Activated T-helper 1 cell treated with anti-CD3 and anti-CD28 coated beads, Interleukin-12 subunit alpha, Interleukin-12 subunit beta, Interleukin-2, Interleukin-4 antibody, amounts not matched to agents 30 ng/mL and 10 ng/mL and 1 ng/mL, durations not matched to agents 14 hours and 24 hours and 36 hours (primary cell): ENCODE results near the gene C2orf15. TPM values are rescaled to one million over a fixed set of nuclear protein-coding genes. Genes with fewer than 3 reads are reported as not detected.
"Not testable (repeated sequence)": the region's sequence is repeated elsewhere in the genome, so short reads cannot be mapped to it uniquely, and the experiment has no call there.

Experiments used
- DNase-seq: peaks from one replicate; pipeline ENCODE4 v3.0.0; 2021; ENCODE audit warnings: low spot score
- H3K27ac Mint-ChIP-seq: one replicate; pipeline ENCODE4 v1.8.0; 2021; ENCODE audit warnings: mild to moderate bottlenecking, mixed read lengths
- H3K27me3 Mint-ChIP-seq: one replicate; pipeline ENCODE4 v1.8.0; 2022; ENCODE audit warnings: mild to moderate bottlenecking, moderate library complexity, mixed read lengths; ENCODE audit not compliant: insufficient read depth
- H3K36me3 Mint-ChIP-seq: one replicate; pipeline ENCODE4 v1.8.0; 2021; ENCODE audit warnings: low read depth, mixed read lengths
- H3K4me1 Mint-ChIP-seq: one replicate; pipeline ENCODE4 v1.8.0; 2021; ENCODE audit warnings: low read depth, mixed read lengths
- H3K4me3 Mint-ChIP-seq: one replicate; pipeline ENCODE4 v1.8.0; 2021; ENCODE audit warnings: mild to moderate bottlenecking, moderate library complexity, mixed read lengths
- H3K9me3 Mint-ChIP-seq: one replicate; pipeline ENCODE4 v1.8.0; 2021; ENCODE audit warnings: mixed read lengths
- intact Hi-C: fragments of 100-400 bp; cut with micrococcal nuclease; formaldehyde crosslinking; loops from one replicate; pipeline ENCODE4 v1.15.1; 2024
- total RNA-seq: library from RNA; stranded (reverse); gene quantifications from 2 replicates; pipeline ENCODE4 v1.2.3, GENCODE V29; 2022

C2orf15 gene
- total RNA-seq, 1 donor from 2014 or later = not detected

DNA sequence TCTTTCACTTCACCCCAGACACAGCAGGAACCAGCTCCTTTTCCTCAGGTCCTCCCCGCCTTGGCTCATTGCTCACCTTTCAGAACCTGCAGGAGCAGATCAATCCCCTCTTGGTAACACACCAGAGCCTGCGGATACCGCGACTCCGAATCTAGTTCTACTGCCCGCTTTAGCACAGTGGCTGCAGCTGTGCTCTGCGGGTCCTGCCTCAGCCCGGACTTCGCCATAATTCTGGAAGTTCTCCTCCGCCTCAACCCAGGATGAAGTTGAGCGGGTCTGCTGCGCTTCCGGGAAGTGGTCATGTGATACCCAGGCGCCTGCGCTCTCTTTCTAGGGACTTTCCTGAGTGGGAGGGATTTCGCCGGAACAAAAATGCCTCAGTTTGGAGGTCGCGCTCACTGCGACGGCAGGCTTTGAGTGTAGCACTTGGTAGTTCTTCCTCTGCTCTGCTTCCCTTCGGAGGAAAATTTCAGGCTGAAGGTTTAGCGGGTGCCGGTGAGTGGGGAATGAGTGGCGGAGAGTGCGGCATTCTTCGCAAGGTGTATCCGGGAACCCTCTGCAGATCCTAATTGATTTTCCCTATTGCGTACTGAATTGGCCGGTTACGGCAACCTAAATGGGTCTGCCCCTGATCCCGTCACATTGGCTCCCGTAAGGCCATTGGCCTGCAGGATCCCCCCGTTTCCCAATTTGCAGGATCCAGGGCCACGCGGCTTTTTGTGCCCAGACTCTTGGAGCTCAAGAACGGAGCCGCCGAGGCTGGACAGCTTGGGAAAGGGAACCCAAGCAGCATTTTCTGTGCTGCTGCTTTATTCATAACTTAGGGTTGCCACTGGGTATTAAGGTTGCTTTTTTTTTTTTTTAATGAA is 39.5 kb downstream of the C2orf15 start, which contains the start of the genes MITD1 and MRPL30:
TSS of gene MITD1 (minus strand) at position 304 of the 869 bp plus-strand sequence. CDS start at position 227, 77 bp downstream.
TSS of gene MRPL30 (plus strand) at position 430 of the 869 bp plus-strand sequence. CDS start 5,020 bp downstream, outside the sequence.
- H3K27me3 Mint-ChIP-seq = no peaks in the 10 kb centered on the region
- H3K27ac Mint-ChIP-seq = peak within 1 kb of the TSS; percentile 96
- no peaks in the 10 kb centered on the region for H3K9me3 Mint-ChIP-seq
- H3K4me1 Mint-ChIP-seq = peaks cover 36% of the 10 kb centered on the region
- intact Hi-C loops = loop anchor here (1.0 to 10.0 kb wide), 6 partner anchors 27 to 1824 kb away; partner anchors contain the start of genes C2orf15, COA5, LIPT1 and REV1
- peak; percentile 90 for DNase-seq
- H3K36me3 Mint-ChIP-seq = peaks cover 12% of the 10 kb centered on the region
- peak within 1 kb of the TSS; percentile 99 for H3K4me3 Mint-ChIP-seq

DNA sequence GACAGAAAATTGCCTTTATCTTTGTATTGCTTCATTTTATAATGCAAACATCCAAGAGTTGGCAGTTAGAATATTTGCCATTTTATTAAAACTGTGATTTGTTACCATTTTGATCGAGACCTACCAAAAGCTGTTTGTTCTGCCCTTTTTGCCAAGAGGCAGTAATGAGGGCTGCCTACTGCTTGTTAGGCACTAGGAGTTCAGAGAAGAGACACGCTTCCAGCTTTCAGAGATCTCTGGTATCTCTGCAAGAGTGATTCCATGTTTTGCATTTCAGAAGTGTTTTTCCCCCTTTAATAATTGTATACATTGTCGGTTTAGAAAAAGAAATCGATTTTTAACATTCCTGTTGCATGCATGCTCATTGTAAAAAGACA is 40.1 kb downstream of the C2orf15 start:
- H3K9me3 Mint-ChIP-seq = no peaks in the 10 kb centered on the region
- peak overlapping the region; percentile 96 for H3K27ac Mint-ChIP-seq
- peaks cover 12% of the 10 kb centered on the region for H3K36me3 Mint-ChIP-seq
- peak overlapping the region; percentile 99 for H3K4me3 Mint-ChIP-seq
- DNase-seq = no peak
- intact Hi-C loops = loop anchor here (1.0 to 10.0 kb wide), 6 partner anchors 27 to 1823 kb away; partner anchors contain the start of genes C2orf15, COA5, LIPT1 and REV1
- H3K4me1 Mint-ChIP-seq = peaks cover 36% of the 10 kb centered on the region
- no peaks in the 10 kb centered on the region for H3K27me3 Mint-ChIP-seq

DNA sequence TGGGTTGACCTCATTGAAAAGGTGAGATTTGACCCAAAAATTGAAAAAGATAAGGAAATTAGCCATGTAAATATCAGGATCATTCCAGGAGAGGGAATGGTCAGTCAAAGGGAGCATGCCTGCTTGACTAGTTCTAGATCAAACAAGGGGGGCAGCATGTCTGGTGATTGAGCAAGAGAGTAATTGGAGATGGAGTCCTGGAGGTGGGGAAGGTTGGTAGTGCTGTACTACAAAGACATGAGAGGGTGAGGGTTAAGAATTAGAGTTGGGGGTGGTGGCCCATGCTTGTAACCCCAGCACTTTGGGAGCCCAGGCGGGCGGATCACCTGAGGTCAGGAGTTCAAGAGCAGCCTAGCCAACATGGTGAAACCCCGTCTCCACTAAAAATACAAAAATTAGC is 41.5 kb downstream of the C2orf15 start:
- peaks cover 34% of the 10 kb centered on the region for H3K4me1 Mint-ChIP-seq
- H3K9me3 Mint-ChIP-seq = no peaks in the 10 kb centered on the region
- H3K36me3 Mint-ChIP-seq = peaks cover 13% of the 10 kb centered on the region
- peak overlapping the region; percentile 16 for H3K4me3 Mint-ChIP-seq
- no peaks in the 10 kb centered on the region for H3K27me3 Mint-ChIP-seq
- intact Hi-C loops = loop anchor here (10.0 kb wide), 1 partner anchor 1822 kb away; the partner anchor contains the start of gene RPL31
- DNase-seq = no peak
- H3K27ac Mint-ChIP-seq = no peak overlapping the region

DNA sequence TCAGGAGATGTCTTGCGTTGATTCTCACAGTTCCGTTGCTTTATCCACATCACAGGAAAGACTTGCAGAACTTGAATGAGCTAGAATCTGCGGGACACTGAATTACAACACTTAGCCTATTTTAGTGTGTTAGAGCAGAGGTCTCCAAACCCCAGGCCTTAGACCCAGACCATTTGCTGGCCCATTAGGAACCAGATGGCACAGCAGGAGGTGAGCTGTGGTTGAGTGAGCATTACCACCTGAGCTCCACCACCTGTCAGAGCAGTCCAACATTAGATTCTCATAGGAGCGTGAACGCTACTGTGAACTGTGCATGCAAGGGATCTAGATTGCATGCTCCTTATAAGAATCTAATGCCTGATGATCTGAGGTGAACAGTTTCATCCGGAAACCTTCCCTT is 43.3 kb downstream of the C2orf15 start:
- Mint-ChIP-seq H3K27me3 (no peaks in the 10 kb centered on the region), H3K27ac (no peak overlapping the region), H3K4me1 (peaks cover 27% of the 10 kb centered on the region), H3K4me3 (no peak overlapping the region), H3K9me3 (no peaks in the 10 kb centered on the region), H3K36me3 (peaks cover 14% of the 10 kb centered on the region)
- intact Hi-C loops = loop anchor here (10.0 kb wide), 1 partner anchor 1820 kb away; the partner anchor contains the start of gene RPL31
- no peak for DNase-seq

DNA sequence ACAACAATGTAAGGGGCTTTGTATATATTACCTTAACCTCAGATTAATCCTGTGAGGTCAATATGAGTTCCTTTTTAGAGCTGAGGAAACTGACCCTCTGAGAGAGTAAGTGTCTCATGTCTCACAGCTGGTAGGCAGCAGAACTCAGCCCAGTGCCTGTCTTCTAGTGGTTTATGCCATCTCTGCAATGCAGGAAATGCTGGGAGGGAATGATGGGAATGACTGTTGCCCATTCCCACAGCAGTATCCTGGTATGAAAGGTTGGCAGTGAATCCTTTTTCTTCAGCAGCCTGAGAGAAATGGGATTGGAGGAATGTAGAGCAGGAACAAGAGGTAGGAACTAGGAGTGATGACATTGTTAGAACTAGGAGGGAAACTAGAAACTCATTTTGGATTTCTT is 45.5 kb downstream of the C2orf15 start:
- no peak for DNase-seq
- no peaks in the 10 kb centered on the region for H3K9me3 Mint-ChIP-seq
- H3K4me3 Mint-ChIP-seq = no peak overlapping the region
- peaks cover 15% of the 10 kb centered on the region for H3K4me1 Mint-ChIP-seq
- no peaks in the 10 kb centered on the region for H3K27me3 Mint-ChIP-seq
- intact Hi-C loops = loop anchor here (10.0 kb wide), 1 partner anchor 1818 kb away; the partner anchor contains the start of gene RPL31
- H3K36me3 Mint-ChIP-seq = peaks cover 19% of the 10 kb centered on the region
- no peak overlapping the region for H3K27ac Mint-ChIP-seq

DNA sequence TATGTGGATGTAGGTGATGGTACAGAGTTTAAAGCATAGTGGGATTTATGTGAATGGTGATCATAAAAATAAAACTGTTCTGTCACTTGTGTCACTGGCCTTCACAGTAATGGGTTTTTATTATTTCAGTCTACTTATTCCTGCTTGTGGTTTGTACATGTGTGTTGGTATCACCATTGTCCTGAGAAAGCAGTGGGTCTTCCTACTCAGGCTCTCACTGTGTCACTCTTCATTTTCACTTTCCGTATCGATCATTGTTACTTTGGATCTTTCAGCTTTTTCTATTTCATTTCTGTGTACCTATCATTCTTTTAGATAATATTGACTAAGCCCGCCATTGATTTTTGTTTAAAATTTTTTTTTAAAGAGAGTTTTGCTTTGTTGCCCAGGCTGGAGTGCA is 46.9 kb downstream of the C2orf15 start:
- no peak overlapping the region for H3K4me3 Mint-ChIP-seq
- peaks cover 30% of the 10 kb centered on the region for H3K36me3 Mint-ChIP-seq
- no peak overlapping the region for H3K27ac Mint-ChIP-seq
- peaks cover 4% of the 10 kb centered on the region for H3K9me3 Mint-ChIP-seq
- intact Hi-C loops = loop anchor here (10.0 kb wide), 1 partner anchor 1816 kb away; the partner anchor contains the start of gene RPL31
- DNase-seq = no peak
- H3K27me3 Mint-ChIP-seq = no peaks in the 10 kb centered on the region
- peaks cover 9% of the 10 kb centered on the region for H3K4me1 Mint-ChIP-seq

DNA sequence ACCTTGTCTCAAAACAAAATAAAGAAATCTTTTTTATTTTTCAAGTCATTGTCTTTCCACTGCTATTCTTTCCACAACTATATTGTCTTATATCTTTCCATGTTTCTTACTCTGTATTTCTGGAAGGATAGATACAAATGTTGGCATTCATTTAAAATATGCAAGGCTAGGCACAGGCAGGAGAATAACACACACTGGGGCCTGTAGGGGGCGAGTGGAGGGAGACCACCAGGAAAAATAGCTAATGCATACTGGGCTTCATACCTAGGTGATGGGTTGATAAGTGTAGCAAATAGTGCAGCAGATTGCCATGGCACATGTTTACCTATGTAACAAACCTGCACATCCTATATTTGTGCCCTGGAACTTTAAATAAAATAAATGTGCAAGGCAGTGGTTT is 49.0 kb downstream of the C2orf15 start:
- Mint-ChIP-seq H3K4me1 (peaks cover 9% of the 10 kb centered on the region), H3K9me3 (peaks cover 4% of the 10 kb centered on the region), H3K27me3 (no peaks in the 10 kb centered on the region), H3K27ac (no peak overlapping the region), H3K36me3 (peaks cover 38% of the 10 kb centered on the region), H3K4me3 (no peak overlapping the region)
- intact Hi-C loops = no loop called here
- DNase-seq = no peak

DNA sequence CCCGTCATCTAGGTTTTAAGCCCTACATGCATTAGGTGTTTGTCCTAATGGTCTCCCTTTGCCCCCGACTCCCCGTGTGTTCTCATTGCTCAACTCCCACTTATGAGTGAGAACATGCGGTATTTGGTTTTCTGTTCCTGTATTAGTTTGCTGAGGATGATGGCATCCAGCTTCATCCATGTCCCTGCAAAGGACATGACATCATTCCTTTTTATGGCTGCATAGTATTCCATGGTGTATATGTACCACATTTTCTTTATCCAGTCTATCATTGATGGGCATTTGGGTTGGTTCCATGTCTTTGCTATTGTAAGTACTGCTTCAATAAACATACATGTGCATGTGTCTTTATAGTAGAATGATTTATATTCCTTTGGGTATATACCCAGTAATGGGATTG is 50.9 kb downstream of the C2orf15 start:
- not testable (repeated sequence) for H3K9me3 Mint-ChIP-seq, H3K4me1 Mint-ChIP-seq

DNA sequence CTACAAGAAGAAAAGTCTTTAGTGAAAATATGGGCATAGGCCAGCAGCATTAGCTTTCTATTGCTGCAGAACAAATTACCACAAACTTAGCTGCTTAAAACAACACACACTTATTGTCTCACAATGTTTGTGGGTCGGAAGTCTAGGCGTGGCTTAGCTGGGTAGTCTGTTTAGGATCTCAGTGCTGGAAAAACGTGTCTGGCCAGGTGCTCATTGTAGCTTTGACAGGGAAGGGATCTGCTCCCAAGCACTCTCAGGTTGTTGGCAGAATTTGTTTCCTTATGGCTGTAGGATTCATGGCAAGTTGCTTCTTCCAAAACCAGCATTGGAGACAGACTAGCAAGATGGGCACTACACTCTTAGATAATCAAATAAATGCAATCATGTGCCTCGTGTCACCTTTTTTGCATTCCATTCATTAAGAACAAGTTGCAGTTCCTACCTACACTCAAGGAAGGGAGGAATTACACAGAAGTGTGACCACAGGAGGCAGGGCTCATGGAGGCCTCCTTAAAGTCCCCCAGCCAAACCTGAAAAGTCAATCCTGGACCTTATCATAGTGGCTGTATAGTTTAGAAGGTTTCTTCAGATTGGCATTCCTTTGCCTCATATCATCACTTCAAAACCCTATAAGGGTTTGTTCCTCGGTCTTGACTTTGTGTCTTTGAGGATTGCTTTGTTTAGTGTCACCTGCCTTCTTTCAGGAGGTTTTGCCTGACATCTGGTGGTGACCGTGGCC is 56.8 kb downstream of the C2orf15 start:
- H3K36me3 Mint-ChIP-seq = peaks cover 19% of the 10 kb centered on the region
- no peak overlapping the region for H3K27ac Mint-ChIP-seq
- DNase-seq = no peak
- H3K4me3 Mint-ChIP-seq = no peak overlapping the region
- H3K9me3 Mint-ChIP-seq = no peaks in the 10 kb centered on the region
- H3K4me1 Mint-ChIP-seq = no peaks in the 10 kb centered on the region
- intact Hi-C loops = no loop called here
- H3K27me3 Mint-ChIP-seq = no peaks in the 10 kb centered on the region

More for the DNA sequence above, 50.9 kb downstream of the C2orf15 start:
- H3K4me3 Mint-ChIP-seq, H3K27me3 Mint-ChIP-seq, H3K27ac Mint-ChIP-seq, intact Hi-C loops, DNase-seq: not testable (repeated sequence)
- H3K36me3 Mint-ChIP-seq = peaks cover 43% of the 10 kb centered on the region

DNA sequence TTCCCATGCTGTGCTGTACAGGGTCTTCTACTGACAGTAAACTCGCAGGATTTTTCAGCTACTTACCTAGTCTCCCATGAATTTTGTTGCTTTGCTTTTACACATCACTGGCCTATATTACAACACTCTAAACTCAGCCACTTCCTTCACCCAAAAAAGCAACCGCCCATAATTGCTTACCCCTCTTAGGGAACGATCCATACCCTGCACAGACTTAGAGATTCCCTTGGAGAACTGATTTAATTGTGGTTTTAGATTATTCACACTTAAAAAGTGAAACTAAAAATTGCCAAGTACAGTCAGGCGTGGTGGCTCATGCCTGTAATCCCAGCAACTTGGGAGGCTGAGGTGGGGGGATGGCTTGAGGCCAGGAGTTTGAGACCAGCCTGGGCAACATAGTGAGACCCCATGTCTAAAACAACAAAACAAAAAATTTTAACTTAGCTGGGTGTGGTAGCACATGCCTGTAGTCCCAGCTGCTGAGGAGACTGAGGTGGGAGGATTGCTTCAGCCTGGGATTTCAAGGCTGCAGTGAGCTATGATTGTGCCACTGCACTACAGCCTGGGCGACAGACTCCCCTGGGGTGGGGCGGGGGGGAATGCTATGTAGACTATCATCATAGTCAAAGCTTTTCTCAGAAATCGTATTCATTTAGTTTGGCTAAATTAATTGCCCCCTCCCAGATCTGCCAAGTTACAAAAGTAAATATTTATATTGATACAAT is 58.7 kb downstream of the C2orf15 start:
- Mint-ChIP-seq H3K27ac (no peak overlapping the region), H3K4me1 (no peaks in the 10 kb centered on the region), H3K4me3 (no peak overlapping the region), H3K27me3 (no peaks in the 10 kb centered on the region), H3K36me3 (peaks cover 14% of the 10 kb centered on the region), H3K9me3 (no peaks in the 10 kb centered on the region)
- no peak for DNase-seq
- intact Hi-C loops = no loop called here
